ENCODE results near the gene DMRTB1. TPM values are rescaled to one million over a fixed set of nuclear protein-coding genes. Genes with fewer than 3 reads are reported as not detected.

DMRTB1 gene
- total RNA-seq, 1 donor from 2014 or later: not detected

- peak; percentile 80 for TF ChIP-seq CTCF (IDR thresholded peaks at IDR 0.05)
- Mint-ChIP-seq H3K9me3 (ENCODE audit: low read depth) (no peaks in the 10 kb centered on the region), H3K4me3 (ENCODE audit: unreplicated experiment) (no peak overlapping the region), H3K27ac (ENCODE audit: unreplicated experiment) (no peak overlapping the region), H3K36me3 (ENCODE audit: low read depth) (no peaks in the 10 kb centered on the region), H3K27me3 (ENCODE audit: low read depth) (no peaks in the 10 kb centered on the region), H3K4me1 (ENCODE audit: low read depth) (no peaks in the 10 kb centered on the region)
- DNase-seq (ENCODE audit: low spot score): no peak
These were observed 11.0 kb downstream of the DMRTB1 start for GRCh38 chr1:53470155-53470554.

GRCh38 chr1:53470584-53470983 is 11.4 kb downstream of the DMRTB1 start:
- DNase-seq (ENCODE audit: low spot score): no peak
- no peaks in the 10 kb centered on the region for H3K9me3 Mint-ChIP-seq (ENCODE audit: low read depth)
- no peaks in the 10 kb centered on the region for H3K27me3 Mint-ChIP-seq (ENCODE audit: low read depth)
- no peak overlapping the region for H3K27ac Mint-ChIP-seq (ENCODE audit: unreplicated experiment)
- H3K36me3 Mint-ChIP-seq (ENCODE audit: low read depth): no peaks in the 10 kb centered on the region
- no peaks in the 10 kb centered on the region for H3K4me1 Mint-ChIP-seq (ENCODE audit: low read depth)
- H3K4me3 Mint-ChIP-seq (ENCODE audit: unreplicated experiment): no peak overlapping the region
- TF ChIP-seq CTCF (IDR thresholded peaks at IDR 0.05): no peak

- H3K27ac Mint-ChIP-seq (ENCODE audit: unreplicated experiment): no peak overlapping the region
- TF ChIP-seq CTCF (IDR thresholded peaks at IDR 0.05): no peak
- no peaks in the 10 kb centered on the region for H3K9me3 Mint-ChIP-seq (ENCODE audit: low read depth)
- no peak overlapping the region for H3K4me3 Mint-ChIP-seq (ENCODE audit: unreplicated experiment)
- no peaks in the 10 kb centered on the region for H3K36me3 Mint-ChIP-seq (ENCODE audit: low read depth)
- peaks cover 4% of the 10 kb centered on the region for H3K27me3 Mint-ChIP-seq (ENCODE audit: low read depth)
- no peaks in the 10 kb centered on the region for H3K4me1 Mint-ChIP-seq (ENCODE audit: low read depth)
- no peak for DNase-seq (ENCODE audit: low spot score)
These were observed 11.8 kb downstream of the DMRTB1 start for GRCh38 chr1:53471000-53471399.

- peaks cover 9% of the 10 kb centered on the region for H3K4me1 Mint-ChIP-seq (ENCODE audit: low read depth)
- H3K9me3 Mint-ChIP-seq (ENCODE audit: low read depth): no peaks in the 10 kb centered on the region
- no peaks in the 10 kb centered on the region for H3K36me3 Mint-ChIP-seq (ENCODE audit: low read depth)
- H3K27ac Mint-ChIP-seq (ENCODE audit: unreplicated experiment): no peak overlapping the region
- no peak for DNase-seq (ENCODE audit: low spot score)
- TF ChIP-seq CTCF (IDR thresholded peaks at IDR 0.05): peak; percentile 73
- peaks cover 6% of the 10 kb centered on the region for H3K27me3 Mint-ChIP-seq (ENCODE audit: low read depth)
- no peak overlapping the region for H3K4me3 Mint-ChIP-seq (ENCODE audit: unreplicated experiment)
These were observed 14.3 kb downstream of the DMRTB1 start for GRCh38 chr1:53473463-53473862.

- Mint-ChIP-seq H3K9me3 (ENCODE audit: low read depth) (no peaks in the 10 kb centered on the region), H3K36me3 (ENCODE audit: low read depth) (no peaks in the 10 kb centered on the region), H3K4me3 (ENCODE audit: unreplicated experiment) (no peak overlapping the region), H3K4me1 (ENCODE audit: low read depth) (peaks cover 9% of the 10 kb centered on the region), H3K27ac (ENCODE audit: unreplicated experiment) (no peak overlapping the region), H3K27me3 (ENCODE audit: low read depth) (peaks cover 8% of the 10 kb centered on the region)
- no peak for TF ChIP-seq CTCF (IDR thresholded peaks at IDR 0.05)
- no peak for DNase-seq (ENCODE audit: low spot score)
These were observed 16.5 kb downstream of the DMRTB1 start for GRCh38 chr1:53475664-53476063.

Measured in chondrocyte (in vitro differentiated cells).